HG02642 (cell line): ENCODE results near the gene HSPA12B.
A peak's percentile ranks its signal among the peaks of the same experiment; 100 is the strongest.

Source experiments
- ATAC-seq: cut with Tn5 transposase; IDR thresholded peaks from one replicate; pipeline ENCODE4 v1.9.1; 2021; ENCODE audit warnings: mild to moderate bottlenecking; ENCODE audit not compliant: unreplicated experiment, poor library complexity

The HSPA12B gene

GRCh38 chr20:3760655-3761348 lies 28.3 kb downstream of the HSPA12B start:
- ATAC-seq, result no peak

GRCh38 chr20:3763671-3764601 lies 31.5 kb downstream of the HSPA12B start:
- ATAC-seq, result no peak

- no peak for ATAC-seq
Measured at GRCh38 chr20:3764659-3765058, 32.2 kb downstream of the HSPA12B start.

GRCh38 chr20:3765171-3765882 lies 32.8 kb downstream of the HSPA12B start:
- no peak for ATAC-seq

- ATAC-seq, result no peak
Measured at GRCh38 chr20:3766422-3767109, 34.1 kb downstream of the HSPA12B start.

GRCh38 chr20:3767110-3767426 lies 34.6 kb downstream of the HSPA12B start:
- no peak for ATAC-seq

GRCh38 chr20:3767427-3768341 lies 35.2 kb downstream of the HSPA12B start, which contains the start of gene ADISSP:
TSS of gene ADISSP (minus strand) at chr20:3767753. CDS start at chr20:3760100, 7,653 bp downstream.
- ATAC-seq, result peak; percentile 93

GRCh38 chr20:3768342-3769130 lies 36.1 kb downstream of the HSPA12B start:
- peak; percentile 35 for ATAC-seq

GRCh38 chr20:3771552-3772058 lies 39.1 kb downstream of the HSPA12B start:
- no peak for ATAC-seq

GRCh38 chr20:3775457-3776108 lies 43.1 kb downstream of the HSPA12B start:
- no peak for ATAC-seq

- no peak for ATAC-seq
Measured at GRCh38 chr20:3777381-3777715, 44.9 kb downstream of the HSPA12B start.

GRCh38 chr20:3777716-3778629 lies 45.5 kb downstream of the HSPA12B start:
- no peak for ATAC-seq

- ATAC-seq, result no peak
Measured at GRCh38 chr20:3778976-3779375, 46.5 kb downstream of the HSPA12B start.

GRCh38 chr20:3781153-3781910 lies 48.8 kb downstream of the HSPA12B start, which contains the start of gene SPEF1:
TSS of gene SPEF1 (minus strand) at chr20:3781448. CDS start at chr20:3781287, 161 bp downstream.
- ATAC-seq, result peak; percentile 53

GRCh38 chr20:3782597-3782996 lies 50.1 kb downstream of the HSPA12B start:
- no peak for ATAC-seq

GRCh38 chr20:3783068-3783489 lies 50.6 kb downstream of the HSPA12B start:
- ATAC-seq, result no peak
